NCI-H446 treated with DMSO at 0.1 percent for 48 hours (cell line): ENCODE measurements around the gene HOXD11.

Experiments
- DNase-seq: peaks from one replicate; lab custom pipeline; 2025; lab: John Stamatoyannopoulos, UW

HOXD11 gene

GRCh38 chr2:176131848-176132158 is 24.7 kb downstream of the HOXD11 start:
- DNase-seq = no peak

GRCh38 chr2:176132205-176133171 is 25.4 kb downstream of the HOXD11 start:
- DNase-seq = no peak

- DNase-seq = no peak
Observed at GRCh38 chr2:176133389-176133788, 26.3 kb downstream of the HOXD11 start.

GRCh38 chr2:176134035-176134434 is 27.0 kb downstream of the HOXD11 start:
- no peak for DNase-seq

GRCh38 chr2:176135035-176135440 is 28.0 kb downstream of the HOXD11 start:
- no peak for DNase-seq

GRCh38 chr2:176136374-176137251 is 29.5 kb downstream of the HOXD11 start:
- no peak for DNase-seq

GRCh38 chr2:176137252-176137580 is 30.1 kb downstream of the HOXD11 start:
- no peak for DNase-seq

GRCh38 chr2:176137906-176138305 is 30.8 kb downstream of the HOXD11 start:
- no peak for DNase-seq

- no peak for DNase-seq
Observed at GRCh38 chr2:176138526-176138922, 31.4 kb downstream of the HOXD11 start.

GRCh38 chr2:176138923-176139660 is 32.0 kb downstream of the HOXD11 start:
- no peak for DNase-seq

GRCh38 chr2:176139661-176140512 is 32.8 kb downstream of the HOXD11 start:
- DNase-seq = no peak

GRCh38 chr2:176140513-176141317 is 33.6 kb downstream of the HOXD11 start:
- peak; percentile 33 for DNase-seq

- DNase-seq = no peak
Observed at GRCh38 chr2:176142281-176142680, 35.2 kb downstream of the HOXD11 start.

- DNase-seq = no peak
Observed at GRCh38 chr2:176145085-176145969, 38.2 kb downstream of the HOXD11 start.

GRCh38 chr2:176146101-176146500 is 39.0 kb downstream of the HOXD11 start:
- no peak for DNase-seq

GRCh38 chr2:176146645-176147044 is 39.6 kb downstream of the HOXD11 start:
- no peak for DNase-seq

- no peak for DNase-seq
Observed at GRCh38 chr2:176147210-176147799, 40.2 kb downstream of the HOXD11 start.

GRCh38 chr2:176147800-176148496 is 40.9 kb downstream of the HOXD11 start:
- no peak for DNase-seq
